ENCODE data around the gene CNTNAP5. TPM values are rescaled to one million over a fixed set of nuclear protein-coding genes. Genes with fewer than 3 reads are reported as not detected.

CNTNAP5 gene
- total RNA-seq, 1 donor from 2014 or later, result 5.0 TPM

- Mint-ChIP-seq H3K4me1 (ENCODE audit: unreplicated experiment) (no peaks in the 10 kb centered on the region), H3K27me3 (peaks cover 6% of the 10 kb centered on the region), H3K27ac (no peak overlapping the region), H3K4me3 (no peak overlapping the region), H3K9me3 (peaks cover 8% of the 10 kb centered on the region), H3K36me3 (no peaks in the 10 kb centered on the region)
- no peak for TF ChIP-seq CTCF (conservative IDR thresholded peaks at IDR 0.05)
- no peak for DNase-seq (ENCODE audit: extremely low spot score, unreplicated experiment)
These were observed 28.7 kb downstream of the CNTNAP5 start for GRCh38 chr2:124053796-124054195.

DNA sequence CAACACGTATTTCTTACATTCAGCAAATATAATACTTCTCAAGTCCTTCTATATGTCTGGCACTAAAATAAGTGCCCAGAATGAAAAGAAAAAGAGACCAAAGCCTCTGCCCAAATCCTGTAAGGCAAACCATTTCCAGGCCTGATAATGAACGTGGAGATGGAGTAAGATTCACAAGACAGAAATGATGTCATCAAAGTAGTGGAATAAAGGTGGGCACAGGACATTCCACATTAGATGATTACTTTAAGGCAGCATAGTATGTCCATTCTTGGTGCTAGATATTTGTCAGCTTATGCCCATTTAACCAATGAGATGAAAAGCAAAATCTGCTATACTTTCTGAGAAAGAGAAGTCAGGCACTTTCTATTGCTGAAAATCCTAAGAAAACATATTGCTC is 38.5 kb downstream of the CNTNAP5 start:
- H3K9me3 Mint-ChIP-seq, result peaks cover 5% of the 10 kb centered on the region
- no peaks in the 10 kb centered on the region for H3K36me3 Mint-ChIP-seq
- no peaks in the 10 kb centered on the region for H3K4me1 Mint-ChIP-seq (ENCODE audit: unreplicated experiment)

DNA sequence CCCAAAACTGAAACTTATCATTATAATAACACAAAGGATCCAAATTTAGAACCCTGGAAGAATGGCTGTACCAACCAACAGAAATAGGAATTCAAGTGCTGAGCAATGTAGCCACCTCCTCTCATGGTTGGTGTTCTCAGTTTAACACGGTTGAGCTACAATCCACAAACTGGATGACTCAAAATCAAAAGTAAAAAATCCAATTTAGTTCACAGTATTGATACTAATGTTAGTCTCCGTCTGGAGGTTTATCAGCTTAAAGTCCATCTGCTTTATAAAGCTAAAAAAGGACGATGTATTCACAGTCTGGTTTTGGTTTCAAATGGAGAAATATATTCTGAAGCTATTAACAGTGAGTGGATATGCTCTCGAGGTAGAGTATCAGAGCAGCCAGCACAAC is 40.5 kb downstream of the CNTNAP5 start:
- Mint-ChIP-seq H3K27ac (no peak overlapping the region), H3K27me3 (no peaks in the 10 kb centered on the region)

More for the DNA sequence above, 38.5 kb downstream of the CNTNAP5 start:
- H3K27ac Mint-ChIP-seq, result no peak overlapping the region
- no peak for DNase-seq (ENCODE audit: extremely low spot score, unreplicated experiment)
- no peak overlapping the region for H3K4me3 Mint-ChIP-seq
- no peaks in the 10 kb centered on the region for H3K27me3 Mint-ChIP-seq
- TF ChIP-seq CTCF (conservative IDR thresholded peaks at IDR 0.05), result no peak

DNA sequence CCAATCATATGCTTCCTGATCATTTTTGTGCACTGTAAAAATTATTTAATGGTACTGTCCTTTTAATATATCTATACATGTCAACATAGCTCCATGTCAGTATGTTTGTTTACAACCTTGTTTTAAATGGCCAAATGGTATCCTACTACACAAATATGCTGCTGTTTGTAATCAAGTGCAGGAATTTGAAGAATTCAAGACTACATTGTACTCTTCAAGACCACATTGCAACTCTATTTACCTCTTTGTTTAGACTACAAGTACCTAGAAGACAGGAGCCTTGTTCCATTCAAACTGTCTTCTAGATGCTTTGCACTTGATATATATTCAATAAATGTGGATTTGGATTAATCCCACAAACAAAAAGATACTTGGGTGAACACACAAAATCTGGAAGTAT is 41.7 kb downstream of the CNTNAP5 start:
- no peak for DNase-seq (ENCODE audit: extremely low spot score, unreplicated experiment)
- H3K27ac Mint-ChIP-seq, result no peak overlapping the region
- TF ChIP-seq CTCF (conservative IDR thresholded peaks at IDR 0.05), result no peak
- H3K27me3 Mint-ChIP-seq, result no peaks in the 10 kb centered on the region
- no peaks in the 10 kb centered on the region for H3K36me3 Mint-ChIP-seq
- H3K4me1 Mint-ChIP-seq (ENCODE audit: unreplicated experiment), result no peaks in the 10 kb centered on the region
- H3K9me3 Mint-ChIP-seq, result peaks cover 5% of the 10 kb centered on the region
- H3K4me3 Mint-ChIP-seq, result no peak overlapping the region

More for the DNA sequence above, 40.5 kb downstream of the CNTNAP5 start:
- Mint-ChIP-seq H3K9me3 (peaks cover 5% of the 10 kb centered on the region), H3K4me1 (ENCODE audit: unreplicated experiment) (no peaks in the 10 kb centered on the region), H3K4me3 (no peak overlapping the region), H3K36me3 (no peaks in the 10 kb centered on the region)
- no peak for TF ChIP-seq CTCF (conservative IDR thresholded peaks at IDR 0.05)
- DNase-seq (ENCODE audit: extremely low spot score, unreplicated experiment), result no peak

DNA sequence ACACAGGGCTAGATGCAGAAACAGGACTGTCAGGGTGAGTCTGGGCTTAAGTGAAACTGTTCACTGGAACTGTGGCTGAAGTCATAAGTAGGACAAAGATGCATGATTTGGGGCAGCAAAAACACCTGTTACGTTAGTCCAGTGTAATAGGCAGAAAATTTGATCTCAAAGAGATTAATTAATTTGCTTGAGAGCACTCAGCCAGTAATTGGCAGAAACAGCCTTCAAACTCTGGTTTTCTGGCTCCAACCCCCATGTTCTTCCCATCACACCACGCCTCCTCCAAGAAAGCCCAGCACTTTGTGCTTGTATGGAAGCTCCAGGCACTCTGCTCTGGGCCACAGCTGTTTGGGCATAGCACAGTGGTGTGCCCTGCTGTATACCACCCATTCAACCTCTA is 54.0 kb downstream of the CNTNAP5 start:
- Mint-ChIP-seq H3K4me1 (ENCODE audit: unreplicated experiment) (no peaks in the 10 kb centered on the region), H3K36me3 (no peaks in the 10 kb centered on the region), H3K27ac (no peak overlapping the region), H3K27me3 (peaks cover 4% of the 10 kb centered on the region), H3K4me3 (no peak overlapping the region), H3K9me3 (peaks cover 6% of the 10 kb centered on the region)
- DNase-seq (ENCODE audit: extremely low spot score, unreplicated experiment), result no peak
- TF ChIP-seq CTCF (conservative IDR thresholded peaks at IDR 0.05), result no peak

Measured in type B pancreatic cell (in vitro differentiated cells).